HG02852 (cell line): ENCODE data around the gene SLC12A7.
"Not testable (repeated sequence)": the region's sequence is repeated elsewhere in the genome, so short reads cannot be mapped to it uniquely, and the experiment has no call there.

ENCODE experiments used
- ATAC-seq: cut with Tn5 transposase; IDR thresholded peaks from one replicate; pipeline ENCODE4 v1.9.1; 2021; ENCODE audit warnings: mild to moderate bottlenecking, moderate library complexity; ENCODE audit not compliant: unreplicated experiment

The SLC12A7 gene

DNA sequence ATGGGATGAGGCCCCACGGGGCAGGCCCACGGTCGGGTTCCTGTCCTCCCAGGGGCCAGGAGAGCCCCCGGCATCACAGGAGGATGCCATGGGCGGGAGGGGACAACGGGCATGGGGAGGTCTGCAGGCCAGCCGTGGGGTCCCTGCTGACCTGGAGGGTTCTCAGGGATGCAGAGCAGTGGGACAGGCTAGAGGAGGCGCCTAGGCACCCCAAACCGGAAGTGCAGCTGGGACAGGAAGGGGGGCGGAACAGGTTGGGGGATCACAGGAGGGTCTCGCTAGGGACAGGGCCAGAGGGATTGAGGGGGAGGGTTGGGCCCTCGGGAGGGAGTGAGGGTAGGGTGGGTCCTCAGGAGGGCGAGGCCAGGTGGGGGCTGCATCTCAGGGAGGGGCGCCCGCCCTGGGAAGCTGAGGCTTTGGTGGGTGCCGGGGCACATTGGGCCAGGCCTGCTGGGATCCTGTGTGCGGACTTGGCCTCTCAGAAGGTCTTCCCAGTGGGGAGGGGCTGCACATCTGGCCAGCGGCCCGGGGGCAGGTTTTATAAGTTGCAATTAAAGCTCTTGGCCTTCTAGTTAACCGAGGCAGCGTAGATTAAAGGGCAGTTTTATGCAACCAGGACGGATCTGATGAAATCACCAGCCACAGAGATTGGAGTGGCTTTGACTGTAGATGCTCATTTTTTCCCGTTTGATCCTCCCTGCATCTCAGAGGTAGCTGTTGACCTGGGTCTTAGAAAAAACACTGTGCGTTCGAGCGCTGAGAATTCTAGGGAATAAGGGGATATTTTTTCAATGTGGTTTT is 83.2 kb downstream of the SLC12A7 start:
- ATAC-seq: no peak

DNA sequence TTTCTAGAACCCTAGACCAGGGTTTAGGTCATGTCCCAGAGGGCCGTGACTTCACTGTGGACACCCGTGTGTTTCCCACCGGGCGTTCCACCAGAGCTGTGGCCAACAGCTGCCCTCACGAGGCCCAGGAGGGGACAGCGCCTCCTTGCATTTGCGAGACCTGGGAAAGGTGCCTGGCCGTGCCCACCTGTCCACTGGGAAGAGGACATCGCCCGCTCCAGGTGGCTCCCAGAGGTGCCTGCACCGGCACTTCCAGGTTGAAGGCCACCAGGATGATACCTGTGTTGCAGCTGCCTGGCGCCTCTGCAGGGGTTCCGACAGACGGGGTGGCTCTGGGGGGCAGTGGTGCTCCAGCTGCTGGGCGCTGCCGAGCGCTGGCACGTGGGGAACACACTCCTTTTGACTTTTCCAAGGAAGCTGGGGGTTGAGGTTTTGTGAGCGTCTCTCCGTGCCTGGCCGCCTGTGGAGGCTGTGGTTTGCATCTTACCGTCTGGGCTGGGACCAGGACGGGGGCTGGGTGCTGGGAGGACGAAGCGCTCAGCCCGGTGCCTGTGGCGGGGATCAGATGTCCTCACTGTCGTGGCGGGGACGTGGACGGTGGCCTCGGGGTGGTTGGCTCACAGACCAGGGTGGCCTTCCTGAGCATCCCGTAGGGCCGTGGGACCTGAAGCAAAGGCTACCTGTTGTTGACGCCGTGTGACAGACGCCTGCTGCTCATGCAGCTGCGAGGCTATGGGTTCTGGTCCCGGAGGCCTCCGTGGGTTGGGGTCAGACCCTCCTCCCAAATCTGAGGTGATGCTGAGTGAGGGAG is 84.0 kb downstream of the SLC12A7 start:
- no peak for ATAC-seq

DNA sequence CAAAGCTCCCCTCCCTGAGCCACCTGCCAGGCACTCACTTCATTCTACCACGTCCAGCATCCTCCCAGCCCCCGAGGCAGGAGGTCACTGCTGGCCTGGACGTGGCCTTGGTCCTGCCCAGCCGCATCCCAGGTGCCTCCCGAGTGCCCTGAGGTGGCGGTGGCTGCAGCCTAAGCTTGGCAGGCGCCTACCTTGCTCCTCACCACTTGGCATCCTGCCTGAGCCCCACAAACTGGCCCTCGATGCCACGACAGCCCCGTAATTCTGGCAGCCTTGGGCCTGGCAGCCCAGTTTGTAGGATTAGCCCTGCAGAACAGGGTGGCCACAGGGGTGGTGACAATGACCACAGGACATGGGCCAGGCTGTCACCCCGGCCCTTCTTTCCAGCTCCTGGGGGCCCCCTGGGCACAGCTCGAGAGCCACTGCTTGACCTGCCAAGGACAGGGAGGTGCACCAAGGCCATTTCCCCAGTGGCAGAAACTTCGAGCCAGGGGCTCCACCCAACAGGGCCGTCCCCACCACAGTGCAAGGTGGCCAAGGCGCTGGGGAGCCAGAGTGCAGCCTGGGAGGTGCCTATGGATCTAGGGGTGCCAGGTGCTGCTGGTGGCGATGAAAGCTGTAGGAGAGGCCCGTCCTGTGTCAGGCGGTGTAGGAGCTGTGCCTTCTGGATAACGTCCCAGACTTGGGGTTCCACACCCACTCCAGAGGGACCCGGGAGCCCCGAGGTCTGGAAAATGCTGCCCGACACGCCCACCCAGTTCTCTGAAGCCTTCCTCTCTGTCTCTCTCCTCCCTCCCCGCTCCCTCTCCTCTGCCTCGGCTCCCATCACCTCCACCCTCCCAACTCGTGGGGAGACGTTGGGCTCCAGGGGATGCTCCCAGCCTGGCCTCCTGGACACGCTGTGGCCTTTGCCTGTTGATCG is 84.9 kb downstream of the SLC12A7 start:
- ATAC-seq: no peak

DNA sequence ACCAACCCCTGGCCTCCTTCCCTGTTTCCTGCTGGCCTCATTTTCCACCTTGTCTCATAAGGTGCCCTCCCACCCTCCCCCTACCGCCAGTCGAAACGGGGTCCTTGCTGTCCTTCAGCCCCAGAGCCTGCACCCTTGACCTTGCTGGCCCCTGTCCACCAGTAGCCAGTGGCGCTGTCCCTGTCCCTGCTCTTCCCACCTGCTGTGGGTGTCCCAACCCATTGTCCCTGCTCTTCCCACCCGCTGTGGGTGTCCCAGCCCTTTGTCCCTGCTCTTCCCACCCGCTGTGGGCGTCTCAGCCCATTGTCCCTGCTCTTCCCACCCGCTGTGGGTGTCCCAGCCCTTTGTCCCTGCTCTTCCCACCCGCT is 89.9 kb downstream of the SLC12A7 start:
- ATAC-seq: not testable (repeated sequence)

DNA sequence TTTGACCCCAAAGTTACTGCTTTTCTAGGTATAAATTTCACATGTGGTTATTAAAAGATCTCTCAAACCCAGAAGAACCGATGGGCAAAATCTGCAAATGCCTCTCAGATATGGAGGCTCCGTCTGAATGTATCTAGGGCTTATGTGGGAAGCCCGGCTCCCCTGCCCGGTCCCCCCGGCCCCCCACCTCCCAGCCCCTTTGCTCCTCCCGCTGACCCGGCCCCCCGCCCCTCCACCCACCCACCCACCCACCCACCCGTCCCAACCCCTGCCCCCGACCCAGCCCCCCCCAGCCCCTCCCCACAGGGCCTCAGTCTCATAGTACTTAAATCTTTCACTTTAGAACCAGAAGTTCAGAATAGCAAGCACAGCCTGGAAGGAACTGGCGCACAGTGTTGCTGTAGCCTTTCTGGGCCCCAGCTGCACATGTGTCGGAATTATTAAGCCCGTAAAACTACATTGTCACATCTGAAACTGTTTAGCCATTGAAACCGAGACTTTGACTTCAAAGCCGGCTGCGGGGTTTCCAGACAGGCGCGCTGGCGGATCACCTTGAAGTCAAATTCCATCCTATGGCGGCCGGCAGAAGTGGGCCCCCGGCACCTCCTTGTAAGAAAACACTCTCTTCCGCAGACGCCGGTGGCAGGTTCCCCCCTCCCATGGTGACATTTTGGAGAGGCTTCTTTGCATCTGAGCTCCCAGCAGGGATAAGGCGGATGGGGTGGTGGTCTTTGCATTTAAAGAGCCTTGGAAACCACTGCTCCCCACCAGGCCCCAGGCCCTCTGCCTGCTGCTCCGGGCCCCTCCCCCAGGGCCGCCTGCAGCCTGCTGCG is 90.5 kb downstream of the SLC12A7 start:
- ATAC-seq: no peak

DNA sequence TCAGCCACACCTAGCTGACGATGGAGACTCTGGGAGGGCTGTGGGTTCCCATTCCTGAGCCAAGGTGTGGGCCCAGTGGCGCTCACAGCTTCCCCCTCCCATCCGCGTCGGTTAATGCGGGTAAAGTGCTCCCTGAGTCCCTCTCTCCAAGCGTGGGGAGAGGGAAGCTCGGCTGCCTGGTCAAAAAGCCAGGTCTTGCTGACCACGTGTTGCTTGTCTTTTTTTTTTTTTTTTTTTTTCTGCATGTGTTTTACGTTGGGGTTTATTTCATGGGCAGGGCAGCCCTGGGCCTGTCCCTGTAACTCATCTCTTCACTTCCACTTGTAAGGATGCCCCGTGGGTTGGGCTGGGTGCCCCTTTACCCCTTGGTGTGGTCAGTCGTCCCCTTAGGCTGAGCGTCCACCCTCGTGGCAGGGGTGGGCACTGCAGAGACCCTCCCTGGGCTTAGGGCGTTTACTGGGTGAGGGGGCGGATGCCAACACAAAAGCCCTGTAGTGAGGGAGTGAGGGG is 91.4 kb downstream of the SLC12A7 start:
- no peak for ATAC-seq

DNA sequence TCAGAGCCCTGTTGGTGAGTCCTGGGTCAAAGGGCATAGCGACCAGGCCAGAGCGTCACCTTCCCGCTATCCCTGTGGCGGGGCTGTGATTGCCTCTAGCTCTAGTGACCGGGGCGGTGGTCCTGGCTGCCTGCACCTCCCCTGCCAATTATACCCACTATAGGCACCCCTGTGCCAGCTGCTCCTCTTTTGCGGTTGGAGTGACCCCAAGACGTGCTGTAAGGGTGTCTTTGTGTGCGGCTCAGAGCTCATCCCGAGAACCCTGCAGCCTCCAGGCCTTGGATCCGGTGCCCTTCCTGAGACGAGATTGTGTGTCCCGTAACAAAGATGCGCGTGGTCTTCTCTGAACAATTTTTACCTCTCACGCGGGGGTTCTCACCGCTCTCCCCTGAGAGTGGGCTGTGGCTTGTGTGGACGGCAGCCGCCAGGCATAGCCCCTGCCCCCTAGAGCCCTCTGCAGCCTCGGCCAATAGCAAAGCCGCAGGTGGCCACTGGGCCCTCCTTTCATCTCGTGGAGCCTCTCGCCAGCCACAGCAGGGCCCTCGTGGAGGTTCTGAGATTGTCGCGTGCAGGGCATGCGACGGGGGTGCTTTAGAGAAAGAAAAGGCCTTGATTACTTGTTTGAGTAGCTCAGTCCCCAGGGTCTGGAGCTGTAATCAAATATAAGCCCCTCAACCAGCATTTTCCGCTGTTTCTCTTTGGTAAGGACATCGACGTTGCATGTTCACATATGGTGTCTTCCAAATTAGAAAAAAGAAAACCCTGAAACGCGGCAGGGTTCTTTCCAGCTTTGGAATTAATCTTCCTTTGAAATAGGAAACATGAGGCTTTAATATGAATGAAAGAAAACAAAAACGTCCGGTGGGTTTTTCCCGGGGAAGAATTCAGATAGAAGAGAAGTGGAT is 92.6 kb downstream of the SLC12A7 start:
- ATAC-seq: no peak

DNA sequence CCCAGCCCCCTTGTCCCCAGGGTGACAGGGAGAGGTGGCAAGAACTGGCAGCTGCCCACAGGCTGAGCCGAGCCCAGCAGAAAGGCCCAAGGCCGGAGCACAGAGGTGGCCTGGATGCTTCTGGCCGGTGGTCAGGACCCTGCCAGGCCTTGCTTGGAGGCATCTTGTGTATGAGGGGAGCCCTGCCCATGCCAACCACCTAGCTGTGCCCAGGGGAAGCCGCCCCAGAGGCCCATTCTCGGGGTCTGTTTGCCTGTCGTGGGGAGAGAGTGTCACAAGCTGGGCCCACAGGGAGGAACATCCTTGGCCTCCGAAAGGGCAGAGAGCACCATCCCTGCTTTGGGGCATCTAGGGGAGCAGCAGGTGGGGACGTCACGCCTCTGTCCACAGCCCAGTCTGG is 93.3 kb downstream of the SLC12A7 start:
- no peak for ATAC-seq

DNA sequence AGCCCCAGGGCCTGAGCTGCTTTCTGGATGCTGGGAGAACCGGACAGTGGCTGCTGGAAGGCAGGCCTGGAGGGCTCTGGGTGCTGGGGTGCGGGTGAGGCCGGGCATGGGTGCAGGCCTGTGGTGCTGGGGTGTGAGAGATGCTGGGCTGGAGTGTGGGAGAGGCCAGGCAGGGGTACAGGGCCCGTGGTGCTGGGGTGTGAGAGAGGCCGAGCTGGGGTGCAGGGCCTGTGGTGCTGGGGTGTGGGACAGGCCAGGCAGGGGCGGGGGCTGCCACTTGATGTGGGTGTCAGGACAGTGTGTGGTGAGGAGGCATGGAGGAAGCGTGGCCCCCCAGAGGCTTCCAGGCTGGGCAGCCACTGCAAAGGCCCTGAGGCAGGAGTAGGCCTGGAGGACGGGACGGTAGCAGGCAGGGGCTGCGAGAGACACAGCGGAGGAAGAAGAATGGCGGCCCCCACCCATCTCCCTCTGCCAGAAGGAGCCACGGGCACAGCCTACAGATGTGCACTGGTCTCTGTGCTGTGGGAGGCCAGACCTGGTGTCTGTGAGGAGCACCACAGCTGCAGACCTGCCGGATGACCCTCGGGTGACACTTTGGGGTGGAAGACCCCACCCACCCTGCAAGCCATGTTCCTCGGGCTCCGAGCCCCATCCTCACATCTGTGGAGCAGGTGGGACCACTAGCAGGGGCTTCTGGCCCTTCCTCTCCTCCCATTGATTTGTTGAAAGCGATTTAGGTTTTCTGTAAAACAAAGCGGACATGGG is 94.0 kb downstream of the SLC12A7 start:
- ATAC-seq: no peak

DNA sequence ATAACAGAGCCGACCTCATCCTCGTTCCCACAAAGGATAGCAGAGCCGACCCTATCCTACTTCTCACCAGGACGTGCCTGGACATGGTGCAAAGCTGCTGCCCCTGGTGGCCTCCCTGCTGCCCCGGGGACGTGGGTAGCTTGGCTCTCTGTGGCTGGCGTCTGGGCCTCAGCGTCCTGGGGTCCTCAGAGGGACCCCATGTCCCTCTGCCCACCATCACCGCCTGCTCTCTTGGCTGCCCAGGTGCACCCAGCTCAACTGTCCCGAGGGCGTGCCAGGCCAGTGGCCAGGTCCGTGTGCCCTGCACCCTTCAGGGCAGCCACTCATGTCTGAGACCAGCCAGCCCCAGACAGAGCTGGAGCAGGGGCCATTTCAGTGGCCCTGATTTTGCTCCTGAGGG is 94.8 kb downstream of the SLC12A7 start:
- ATAC-seq: no peak

DNA sequence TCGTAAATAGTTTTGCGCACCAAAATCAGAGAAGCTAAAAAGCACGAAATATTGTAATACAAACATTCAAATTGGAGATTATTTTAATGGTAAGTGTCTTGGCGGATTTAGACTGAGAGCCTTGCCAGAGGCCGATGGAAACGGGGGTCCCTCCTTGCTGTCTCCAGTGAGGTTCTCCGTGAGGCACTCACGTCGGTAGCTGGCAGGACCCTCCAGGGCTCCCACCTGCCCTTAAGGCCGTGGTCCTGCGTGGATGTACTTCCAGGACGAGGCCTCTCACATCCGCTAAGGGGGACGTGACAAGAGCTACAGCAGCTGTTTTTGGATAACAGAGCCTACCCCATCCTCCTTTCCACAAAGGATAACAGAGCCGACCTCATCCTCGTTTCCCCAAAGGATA is 95.4 kb downstream of the SLC12A7 start:
- ATAC-seq: no peak

DNA sequence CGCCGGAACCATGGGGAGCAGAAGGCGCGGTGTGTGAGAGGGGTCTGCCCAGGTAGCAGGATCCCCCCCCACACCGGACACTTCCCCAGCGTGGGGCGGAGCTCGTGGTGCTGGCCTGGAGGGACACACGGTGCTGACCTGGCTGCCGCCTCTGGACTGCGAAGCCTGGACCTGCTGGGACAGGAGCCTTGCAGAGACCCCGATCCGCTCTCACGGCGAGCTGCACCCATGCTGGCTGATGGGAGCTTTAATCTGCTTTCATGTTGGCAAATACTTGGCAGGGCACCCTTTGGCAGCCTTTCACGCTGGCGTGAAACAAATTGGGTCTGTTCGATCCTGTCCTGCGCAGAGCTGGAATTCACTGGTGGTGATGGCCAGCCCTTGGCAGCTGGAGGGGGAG is 95.8 kb downstream of the SLC12A7 start:
- ATAC-seq: no peak

DNA sequence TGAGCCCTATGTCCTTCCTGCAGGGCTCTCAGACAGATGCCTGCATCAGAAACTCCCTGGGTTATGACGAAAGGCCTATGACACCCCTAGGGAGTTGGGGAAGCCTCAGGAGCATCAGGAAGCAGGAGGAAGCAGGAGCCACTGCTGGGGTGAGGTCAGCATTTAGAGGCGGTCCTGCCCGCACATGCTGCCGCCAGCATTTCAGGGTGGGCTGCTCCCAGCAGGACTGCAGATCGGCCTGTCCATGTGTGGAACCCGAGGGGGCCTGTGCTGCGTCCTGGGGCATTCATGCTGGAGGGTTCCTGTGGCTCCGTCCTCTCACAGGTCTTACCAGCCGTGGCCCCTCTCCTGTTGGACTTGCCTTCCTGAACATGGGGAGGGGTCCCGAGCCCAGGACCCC is 96.4 kb downstream of the SLC12A7 start:
- ATAC-seq: no peak

DNA sequence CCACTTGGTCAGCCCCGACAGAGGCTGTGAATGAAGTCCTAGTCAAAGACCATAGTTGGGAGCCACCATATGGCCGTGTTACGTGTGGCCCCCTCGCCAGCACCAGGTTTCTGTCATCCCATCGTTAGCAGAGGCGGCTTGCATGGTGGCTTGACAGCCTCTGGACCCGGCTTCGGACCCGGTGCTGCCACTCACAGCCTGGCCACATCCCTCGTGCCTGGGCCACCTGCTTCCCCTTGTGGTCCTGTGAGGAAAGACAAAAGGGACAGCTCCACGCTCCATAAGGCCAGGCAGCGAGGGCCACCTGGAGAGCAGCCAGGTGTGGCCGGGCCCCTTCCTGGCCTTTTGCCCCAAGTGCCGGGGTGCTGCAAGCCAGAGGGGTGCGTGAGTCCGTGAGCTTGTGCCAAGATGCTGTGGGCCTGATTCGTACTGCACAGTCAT is 97.1 kb downstream of the SLC12A7 start:
- no peak for ATAC-seq

DNA sequence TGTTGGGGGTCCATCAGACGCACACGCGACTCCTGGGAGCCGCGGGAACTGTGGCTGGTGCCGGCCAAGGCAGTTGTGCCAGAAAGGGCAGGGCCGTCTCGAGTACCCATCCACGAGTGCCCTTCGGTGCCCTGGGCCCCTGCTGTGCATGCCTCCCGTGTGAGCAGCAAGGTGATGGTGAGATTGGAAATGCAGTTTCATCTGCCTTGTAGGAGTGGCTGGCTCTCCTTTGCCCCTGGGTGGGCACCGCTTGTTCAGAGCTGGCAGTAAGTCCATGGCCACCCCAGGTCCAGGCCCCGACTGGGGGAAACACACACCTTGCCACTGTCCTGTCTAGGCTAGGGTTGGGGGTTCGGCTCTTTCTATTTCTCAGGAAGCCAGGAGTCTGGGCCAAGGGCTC is 97.5 kb downstream of the SLC12A7 start:
- no peak for ATAC-seq

DNA sequence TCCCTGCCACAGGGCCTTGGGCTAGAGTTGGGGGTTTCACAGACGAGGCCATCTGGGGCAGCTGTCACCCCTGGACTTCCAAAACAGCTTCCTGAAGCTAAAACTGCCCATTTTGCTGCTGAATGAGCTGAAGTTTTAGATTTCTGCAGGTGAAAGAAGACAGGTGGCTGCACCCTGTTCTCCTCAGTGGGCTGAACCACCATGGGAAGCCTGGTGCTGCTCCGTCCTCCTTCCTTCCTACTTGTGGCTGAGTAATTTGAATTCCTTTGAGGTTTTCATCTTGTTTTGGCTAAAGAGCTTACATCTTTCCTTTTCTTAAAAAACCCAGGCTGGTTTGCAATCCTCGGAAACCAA is 97.9 kb downstream of the SLC12A7 start:
- no peak for ATAC-seq

DNA sequence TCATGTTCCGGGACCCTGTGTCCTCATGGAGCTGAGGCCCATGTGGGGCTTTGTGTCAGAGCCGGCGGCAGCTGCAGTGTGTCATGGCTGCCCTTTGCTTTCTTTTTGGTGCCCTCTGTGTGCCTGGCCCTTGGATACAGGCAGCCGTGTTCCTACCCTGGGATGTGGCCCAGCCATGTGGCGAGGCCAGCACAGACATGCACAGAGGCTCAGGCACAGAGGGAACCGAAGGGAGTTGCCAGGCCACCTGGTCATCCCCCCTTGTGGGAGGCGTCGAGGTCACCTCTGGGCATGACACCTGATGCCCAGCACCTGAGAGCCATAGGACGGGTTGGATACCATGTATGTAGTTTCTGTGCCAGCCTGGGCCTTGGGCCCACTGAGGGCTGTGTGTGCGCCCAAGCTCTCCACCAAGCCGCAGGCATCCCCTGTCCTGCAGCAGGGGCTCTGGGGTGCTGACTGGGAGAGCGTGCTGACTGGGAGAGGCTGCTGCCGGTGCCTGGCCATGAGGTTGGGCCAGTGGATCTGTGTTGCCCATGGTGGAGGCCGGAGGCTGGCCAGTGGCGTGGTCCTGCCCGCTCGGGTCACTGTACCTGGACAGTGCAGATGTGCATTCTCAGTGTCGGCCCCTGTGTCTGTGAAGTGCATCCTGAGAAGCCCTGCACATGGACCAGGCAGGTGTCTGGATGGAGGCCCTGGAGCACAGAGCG is 98.5 kb downstream of the SLC12A7 start:
- no peak for ATAC-seq

DNA sequence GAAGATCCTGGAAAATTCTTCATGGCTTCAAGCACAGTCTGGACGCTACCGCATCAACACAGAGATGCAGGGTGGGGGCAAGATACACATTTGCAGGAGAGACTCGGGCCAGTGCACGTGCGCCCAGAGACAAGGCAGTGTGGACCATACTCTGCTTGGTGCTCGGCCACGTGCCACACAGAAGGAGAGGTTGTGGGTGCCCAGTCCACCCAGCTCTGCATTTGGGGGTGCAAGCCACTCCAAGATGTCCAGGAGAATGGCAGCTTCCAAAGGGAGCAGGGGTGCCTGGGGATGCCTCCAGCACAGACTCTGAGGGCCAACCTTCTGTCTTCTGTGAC is 99.0 kb downstream of the SLC12A7 start:
- no peak for ATAC-seq
